Endodermal cell (in vitro differentiated cells): ENCODE data around the gene HPCAL1. TPM values are rescaled to one million over a fixed set of nuclear protein-coding genes. Genes with fewer than 3 reads are reported as not detected.

ENCODE experiments used
- DNase-seq: peaks from one replicate; pipeline ENCODE4 v3.0.0-alpha.2; 2017
- H3K27ac ChIP-seq: 2 replicates; pipeline ENCODE4 v1.5.1; 2013; ENCODE audit warnings: mild to moderate bottlenecking, low read depth, low read length, moderate library complexity
- H3K27me3 ChIP-seq: 2 replicates; pipeline ENCODE4 v1.6.1; 2013; ENCODE audit warnings: mild to moderate bottlenecking, low read length, moderate library complexity; ENCODE audit not compliant: insufficient read depth, control insufficient read depth, poor library complexity, severe bottlenecking
- H3K36me3 ChIP-seq: 2 replicates; pipeline ENCODE4 v1.7.0; 2013; ENCODE audit warnings: mild to moderate bottlenecking, low read length, moderate library complexity; ENCODE audit not compliant: control insufficient read depth, insufficient read depth
- H3K4me1 ChIP-seq: one replicate; pipeline ENCODE4 v1.7.0; 2013; ENCODE audit warnings: low read length; ENCODE audit not compliant: control insufficient read depth, insufficient read depth
- H3K4me3 ChIP-seq: 2 replicates; pipeline ENCODE4 v1.5.1; 2013; ENCODE audit warnings: mild to moderate bottlenecking, low read length, moderate library complexity
- H3K9ac ChIP-seq: 2 replicates; pipeline ENCODE4 v1.6.1; 2013; ENCODE audit warnings: mild to moderate bottlenecking, low read length, moderate library complexity; ENCODE audit not compliant: poor library complexity, severe bottlenecking; ENCODE audit errors: extremely low read depth
- H3K9me3 ChIP-seq: 2 replicates; pipeline ENCODE4 v1.6.1; 2013; ENCODE audit warnings: mild to moderate bottlenecking, low read length, moderate library complexity; ENCODE audit not compliant: control insufficient read depth
- H3K27ac Mint-ChIP-seq: 2 replicates; pipeline ENCODE4 v1.8.0; 2020; ENCODE audit warnings: mixed read lengths
- H3K27me3 Mint-ChIP-seq: 2 replicates; pipeline ENCODE4 v1.8.0; 2021; ENCODE audit warnings: mild to moderate bottlenecking, mixed read lengths; ENCODE audit not compliant: insufficient read depth
- H3K36me3 Mint-ChIP-seq: 2 replicates; pipeline ENCODE4 v1.8.0; 2020; ENCODE audit warnings: low read depth, mixed read lengths
- H3K4me1 Mint-ChIP-seq: 2 replicates; pipeline ENCODE4 v1.8.0; 2020; ENCODE audit warnings: mixed read lengths
- H3K4me3 Mint-ChIP-seq: 2 replicates; pipeline ENCODE4 v1.8.0; 2020; ENCODE audit warnings: mild to moderate bottlenecking, moderate library complexity, mixed read lengths
- H3K9me3 Mint-ChIP-seq: 2 replicates; pipeline ENCODE4 v1.8.0; 2020; ENCODE audit warnings: mild to moderate bottlenecking, mixed read lengths
- WGBS, 2 experiments: methylation state at CpG; one replicate each; pipeline versions ENCODE4 v1.1.5 to v1.1.7; 2013; ENCODE audit warnings: missing lambda C conversion rate in 2 of 2, mixed read lengths in 1 of 2; ENCODE audit not compliant: insufficient coverage in 1 of 2, insufficient read length in 1 of 2; 5-methylcytosine and 5-hydroxymethylcytosine counted together
- total RNA-seq, 2 donors: library from RNA; stranded (reverse); fragmentation: NEBNext Ultra II Directional in 1 of 2; extraction: Animal tissue kit (Norgen Biotek cat#: 25700) in 1 of 2; gene quantifications; 2 replicates in 1 of 2; 3 replicates in 1 of 2; pipeline ENCODE4 v1.2.1, GENCODE V29; 2021
- TF ChIP-seq, protein P1 (sequence below): fragments of 200-600 bp; sonication (generic); conservative IDR thresholded peaks from 2 replicates; pipeline ENCODE4 v1.5.0; 2021; ENCODE audit warnings: antibody characterized with exemption, mild to moderate bottlenecking

Gene HPCAL1
- total RNA-seq, 2 donors from 2014 or later: 6.8 to 8.1 TPM

DNA sequence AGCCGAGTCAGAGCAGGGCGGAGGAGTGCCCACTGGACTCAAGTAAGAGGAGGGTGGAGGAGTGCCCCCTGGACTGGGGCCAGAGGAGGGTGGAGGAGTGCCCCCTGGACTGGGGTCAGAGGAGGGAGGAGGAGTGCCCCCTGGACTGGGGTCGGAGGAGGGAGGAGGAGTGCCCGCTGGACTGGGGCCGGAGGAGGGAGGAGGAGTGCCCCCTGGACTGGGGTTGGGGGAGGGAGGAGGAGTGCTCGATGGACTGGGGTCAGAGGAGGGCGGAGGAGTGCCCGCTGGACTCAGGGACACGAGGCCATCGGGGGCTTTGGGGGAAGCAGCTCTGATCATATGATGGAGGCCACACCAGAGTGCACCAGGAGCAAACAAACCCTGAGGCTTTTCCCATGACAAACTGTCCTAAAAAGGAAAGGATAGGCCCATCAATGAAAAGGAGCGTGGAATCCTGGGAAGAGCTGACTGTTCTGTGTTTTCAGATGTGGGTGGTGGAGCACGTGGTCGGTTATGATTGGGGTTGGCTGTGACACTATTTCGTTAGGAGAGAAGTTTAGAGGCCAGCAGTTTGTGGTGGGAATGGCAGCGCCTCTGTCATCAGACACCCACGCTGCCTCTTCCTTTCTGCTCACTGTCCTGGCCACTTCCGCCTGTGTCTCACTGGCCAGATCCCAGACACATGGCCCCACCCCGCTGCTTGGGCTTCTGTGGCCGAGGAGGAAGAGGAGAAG lies 24.5 kb upstream of the HPCAL1 start:
- 88 to 92% methylated on average over 4 to 18 of the region's 19 CpGs for WGBS, 2 experiments
- Histone ChIP-seq H3K27ac (no peak overlapping the region), H3K9me3 (no peaks in the 10 kb centered on the region), H3K4me1 (no peaks in the 10 kb centered on the region), H3K27me3 (no peaks in the 10 kb centered on the region), H3K9ac (no peak overlapping the region), H3K4me3 (no peak overlapping the region), H3K36me3 (no peaks in the 10 kb centered on the region)
- Mint-ChIP-seq H3K4me3 (no peak overlapping the region), H3K27me3 (peaks cover 2% of the 10 kb centered on the region), H3K27ac (no peak overlapping the region), H3K4me1 (no peaks in the 10 kb centered on the region), H3K36me3 (no peaks in the 10 kb centered on the region), H3K9me3 (no peaks in the 10 kb centered on the region)
- TF ChIP-seq, protein P1, sequence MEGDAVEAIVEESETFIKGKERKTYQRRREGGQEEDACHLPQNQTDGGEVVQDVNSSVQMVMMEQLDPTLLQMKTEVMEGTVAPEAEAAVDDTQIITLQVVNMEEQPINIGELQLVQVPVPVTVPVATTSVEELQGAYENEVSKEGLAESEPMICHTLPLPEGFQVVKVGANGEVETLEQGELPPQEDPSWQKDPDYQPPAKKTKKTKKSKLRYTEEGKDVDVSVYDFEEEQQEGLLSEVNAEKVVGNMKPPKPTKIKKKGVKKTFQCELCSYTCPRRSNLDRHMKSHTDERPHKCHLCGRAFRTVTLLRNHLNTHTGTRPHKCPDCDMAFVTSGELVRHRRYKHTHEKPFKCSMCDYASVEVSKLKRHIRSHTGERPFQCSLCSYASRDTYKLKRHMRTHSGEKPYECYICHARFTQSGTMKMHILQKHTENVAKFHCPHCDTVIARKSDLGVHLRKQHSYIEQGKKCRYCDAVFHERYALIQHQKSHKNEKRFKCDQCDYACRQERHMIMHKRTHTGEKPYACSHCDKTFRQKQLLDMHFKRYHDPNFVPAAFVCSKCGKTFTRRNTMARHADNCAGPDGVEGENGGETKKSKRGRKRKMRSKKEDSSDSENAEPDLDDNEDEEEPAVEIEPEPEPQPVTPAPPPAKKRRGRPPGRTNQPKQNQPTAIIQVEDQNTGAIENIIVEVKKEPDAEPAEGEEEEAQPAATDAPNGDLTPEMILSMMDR: no peak
- no peak for DNase-seq

- no peaks in the 10 kb centered on the region for H3K9me3 Mint-ChIP-seq
Measured at GRCh38 chr2:10278763-10279471, 23.8 kb upstream of the HPCAL1 start.

DNA sequence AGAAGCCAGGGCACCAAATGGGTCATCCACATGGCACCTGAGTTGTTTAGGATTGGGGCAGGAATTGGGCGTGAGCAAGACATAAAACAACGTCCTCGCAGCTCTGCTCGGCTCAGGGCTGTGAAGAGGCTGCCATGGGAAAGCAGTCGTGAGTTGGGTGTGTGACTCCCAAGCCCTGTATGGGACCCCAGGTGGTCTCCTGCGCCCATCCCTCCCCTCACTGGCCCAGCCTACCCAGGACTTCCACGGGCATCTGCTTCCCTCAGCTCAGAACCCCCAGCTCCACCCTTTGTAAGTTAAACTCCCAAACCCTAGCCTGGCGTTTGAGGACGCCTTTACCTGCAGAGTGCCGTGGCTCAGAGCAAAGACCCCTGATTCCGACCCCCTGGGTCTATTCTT lies 23.2 kb upstream of the HPCAL1 start:
- H3K4me3 ChIP-seq: no peak overlapping the region
- no peaks in the 10 kb centered on the region for H3K36me3 Mint-ChIP-seq
- no peaks in the 10 kb centered on the region for H3K36me3 ChIP-seq
- TF ChIP-seq, protein P1: no peak
- no peak for DNase-seq
- no peak overlapping the region for H3K9ac ChIP-seq
- H3K27ac Mint-ChIP-seq: no peak overlapping the region
- H3K27me3 Mint-ChIP-seq: peaks cover 2% of the 10 kb centered on the region
- no peak overlapping the region for H3K4me3 Mint-ChIP-seq
- H3K4me1 Mint-ChIP-seq: no peaks in the 10 kb centered on the region
- H3K4me1 ChIP-seq: no peaks in the 10 kb centered on the region
- 89 to 91% methylated on average over 10 to 11 of the region's 11 CpGs for WGBS, 2 experiments
- H3K9me3 Mint-ChIP-seq: no peaks in the 10 kb centered on the region
- no peak overlapping the region for H3K27ac ChIP-seq
- H3K9me3 ChIP-seq: no peaks in the 10 kb centered on the region
- H3K27me3 ChIP-seq: no peaks in the 10 kb centered on the region

More at GRCh38 chr2:10278763-10279471, 23.8 kb upstream of the HPCAL1 start:
- no peaks in the 10 kb centered on the region for H3K36me3 ChIP-seq
- Mint-ChIP-seq H3K36me3 (no peaks in the 10 kb centered on the region), H3K4me1 (no peaks in the 10 kb centered on the region), H3K27me3 (peaks cover 2% of the 10 kb centered on the region), H3K4me3 (no peak overlapping the region), H3K27ac (no peak overlapping the region)
- no peaks in the 10 kb centered on the region for H3K9me3 ChIP-seq
- H3K4me1 ChIP-seq: no peaks in the 10 kb centered on the region
- WGBS, 2 experiments: 88 to 97% methylated on average over 11 of the region's 11 CpGs
- no peak overlapping the region for H3K9ac ChIP-seq
- no peak overlapping the region for H3K27ac ChIP-seq
- TF ChIP-seq, protein P1: no peak
- no peak for DNase-seq
- H3K27me3 ChIP-seq: no peaks in the 10 kb centered on the region
- H3K4me3 ChIP-seq: no peak overlapping the region
